ENCODE results near the gene ETV2. TPM values are rescaled to one million over a fixed set of nuclear protein-coding genes. Genes with fewer than 3 reads are reported as not detected.
"Not testable (repeated sequence)": the region's sequence is repeated elsewhere in the genome, so short reads cannot be mapped to it uniquely, and the experiment has no call there.

The ETV2 gene
- total RNA-seq, 1 donor, result 0.36 TPM

DNA sequence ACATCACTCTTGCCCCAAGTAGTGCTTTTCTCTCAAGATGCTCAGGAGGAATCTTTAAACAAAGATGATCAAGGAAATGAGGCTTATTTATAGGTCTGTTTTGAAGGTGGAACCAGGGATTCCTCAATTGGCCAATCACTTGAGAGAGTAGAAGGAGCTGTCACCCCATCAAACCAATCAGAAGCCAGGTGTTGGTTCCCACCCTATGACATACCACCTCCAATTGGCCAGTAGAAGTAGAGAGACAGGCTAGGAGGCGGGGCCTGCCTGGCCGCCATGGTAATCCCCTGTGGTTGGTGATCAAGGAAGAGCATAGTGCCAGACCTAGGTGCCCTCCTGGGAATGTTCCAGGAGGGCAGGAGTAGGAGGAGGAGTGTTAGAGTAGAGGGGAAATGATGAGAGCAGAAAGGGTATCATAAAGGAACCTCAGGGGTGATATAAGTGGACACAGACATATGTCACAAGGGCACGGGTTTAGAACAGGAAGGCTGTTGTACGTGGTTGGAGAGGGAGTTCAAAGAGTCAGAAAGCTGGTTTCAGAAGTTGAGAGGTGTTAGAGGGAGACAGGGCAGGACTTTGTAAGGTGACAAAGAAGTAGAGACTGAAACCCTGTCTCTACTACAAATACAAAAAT, 45.1 kb upstream of the ETV2 start:
- no peaks in the 10 kb centered on the region for H3K9me3 ChIP-seq (ENCODE audit: low read depth, low read length)
- no peaks in the 10 kb centered on the region for H3K79me2 ChIP-seq (ENCODE audit: insufficient read depth, low read length)
- no peak for DNase-seq (ENCODE audit: insufficient read length, low spot score, missing footprints)
- H3K27ac ChIP-seq (ENCODE audit: low read depth, low read length), result no peak overlapping the region
- TF ChIP-seq, protein P1, sequence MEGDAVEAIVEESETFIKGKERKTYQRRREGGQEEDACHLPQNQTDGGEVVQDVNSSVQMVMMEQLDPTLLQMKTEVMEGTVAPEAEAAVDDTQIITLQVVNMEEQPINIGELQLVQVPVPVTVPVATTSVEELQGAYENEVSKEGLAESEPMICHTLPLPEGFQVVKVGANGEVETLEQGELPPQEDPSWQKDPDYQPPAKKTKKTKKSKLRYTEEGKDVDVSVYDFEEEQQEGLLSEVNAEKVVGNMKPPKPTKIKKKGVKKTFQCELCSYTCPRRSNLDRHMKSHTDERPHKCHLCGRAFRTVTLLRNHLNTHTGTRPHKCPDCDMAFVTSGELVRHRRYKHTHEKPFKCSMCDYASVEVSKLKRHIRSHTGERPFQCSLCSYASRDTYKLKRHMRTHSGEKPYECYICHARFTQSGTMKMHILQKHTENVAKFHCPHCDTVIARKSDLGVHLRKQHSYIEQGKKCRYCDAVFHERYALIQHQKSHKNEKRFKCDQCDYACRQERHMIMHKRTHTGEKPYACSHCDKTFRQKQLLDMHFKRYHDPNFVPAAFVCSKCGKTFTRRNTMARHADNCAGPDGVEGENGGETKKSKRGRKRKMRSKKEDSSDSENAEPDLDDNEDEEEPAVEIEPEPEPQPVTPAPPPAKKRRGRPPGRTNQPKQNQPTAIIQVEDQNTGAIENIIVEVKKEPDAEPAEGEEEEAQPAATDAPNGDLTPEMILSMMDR (IDR thresholded peaks at IDR 0.05; ENCODE audit: extremely low read depth, low read depth, low read length), result no peak
- no peak overlapping the region for H3K4me2 ChIP-seq (ENCODE audit: insufficient read depth, low read length)
- peaks cover 4% of the 10 kb centered on the region for H3K4me1 ChIP-seq (ENCODE audit: insufficient read depth, low read length)
- no peak overlapping the region for H3K4me3 ChIP-seq (ENCODE audit: insufficient read depth, low read length)
- no peaks in the 10 kb centered on the region for H3K36me3 ChIP-seq (ENCODE audit: insufficient read depth, low read length)
- no peak overlapping the region for H2AFZ ChIP-seq (ENCODE audit: low read length)
- no peaks in the 10 kb centered on the region for H4K20me1 ChIP-seq (ENCODE audit: insufficient read depth, low read length)
- no peaks in the 10 kb centered on the region for H3K27me3 ChIP-seq (ENCODE audit: insufficient read depth, low read length)

DNA sequence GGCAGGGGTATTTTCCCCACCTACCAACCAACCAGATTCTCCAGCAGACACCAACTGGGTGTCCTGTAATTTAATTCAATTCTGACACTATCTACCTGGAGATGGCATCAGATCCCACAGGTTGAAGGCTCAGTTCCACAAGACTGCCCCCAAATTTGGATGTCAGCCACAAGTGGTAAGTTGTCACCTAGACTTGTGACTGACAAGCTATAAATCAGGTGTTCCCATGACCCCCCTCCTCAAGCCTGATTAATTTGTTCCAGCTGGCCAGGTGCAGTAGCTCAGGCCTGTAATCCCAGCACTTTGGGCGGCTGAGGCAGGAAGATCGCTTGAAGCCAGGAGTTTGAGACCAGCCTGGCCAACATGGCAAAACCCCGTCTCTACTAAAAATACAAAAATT, 39.6 kb upstream of the ETV2 start:
- Histone ChIP-seq H3K27me3 (ENCODE audit: insufficient read depth, low read length) (no peaks in the 10 kb centered on the region), H2AFZ (ENCODE audit: low read length) (no peak overlapping the region), H3K79me2 (ENCODE audit: insufficient read depth, low read length) (no peaks in the 10 kb centered on the region), H3K4me3 (ENCODE audit: insufficient read depth, low read length) (no peak overlapping the region), H3K27ac (ENCODE audit: low read depth, low read length) (no peak overlapping the region), H3K36me3 (ENCODE audit: insufficient read depth, low read length) (no peaks in the 10 kb centered on the region), H3K4me1 (ENCODE audit: insufficient read depth, low read length) (peaks cover 4% of the 10 kb centered on the region), H3K4me2 (ENCODE audit: insufficient read depth, low read length) (no peak overlapping the region), H3K9me3 (ENCODE audit: low read depth, low read length) (no peaks in the 10 kb centered on the region), H4K20me1 (ENCODE audit: insufficient read depth, low read length) (no peaks in the 10 kb centered on the region)
- DNase-seq (ENCODE audit: insufficient read length, low spot score, missing footprints), result no peak
- TF ChIP-seq, protein P1 (IDR thresholded peaks at IDR 0.05; ENCODE audit: extremely low read depth, low read depth, low read length), result no peak

DNA sequence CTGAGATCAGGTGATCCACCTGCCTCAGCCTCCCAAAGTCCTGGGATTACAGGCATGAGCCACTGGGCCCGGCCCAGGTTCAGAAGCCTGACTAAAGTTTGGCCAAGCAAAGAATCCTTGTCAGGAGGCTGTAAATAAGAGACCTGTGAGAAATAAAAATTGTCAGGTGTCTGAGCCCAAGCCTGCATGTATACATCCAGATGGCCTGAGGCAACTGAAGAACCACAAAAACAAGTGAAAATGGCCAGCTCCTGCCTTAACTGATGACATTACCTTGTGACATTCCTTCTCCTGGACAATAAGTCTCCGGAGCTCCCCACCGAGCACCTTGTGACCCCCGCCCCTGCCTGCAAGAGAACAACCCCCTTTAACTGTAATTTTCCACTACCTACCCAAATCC, 37.1 kb upstream of the ETV2 start:
- not testable (repeated sequence) for H3K4me1 ChIP-seq (ENCODE audit: insufficient read depth, low read length); H3K4me2 ChIP-seq (ENCODE audit: insufficient read depth, low read length); H3K36me3 ChIP-seq (ENCODE audit: insufficient read depth, low read length); H3K27ac ChIP-seq (ENCODE audit: low read depth, low read length); H3K79me2 ChIP-seq (ENCODE audit: insufficient read depth, low read length); H3K9me3 ChIP-seq (ENCODE audit: low read depth, low read length); H2AFZ ChIP-seq (ENCODE audit: low read length); H3K27me3 ChIP-seq (ENCODE audit: insufficient read depth, low read length); H4K20me1 ChIP-seq (ENCODE audit: insufficient read depth, low read length); H3K4me3 ChIP-seq (ENCODE audit: insufficient read depth, low read length); DNase-seq (ENCODE audit: insufficient read length, low spot score, missing footprints)

DNA sequence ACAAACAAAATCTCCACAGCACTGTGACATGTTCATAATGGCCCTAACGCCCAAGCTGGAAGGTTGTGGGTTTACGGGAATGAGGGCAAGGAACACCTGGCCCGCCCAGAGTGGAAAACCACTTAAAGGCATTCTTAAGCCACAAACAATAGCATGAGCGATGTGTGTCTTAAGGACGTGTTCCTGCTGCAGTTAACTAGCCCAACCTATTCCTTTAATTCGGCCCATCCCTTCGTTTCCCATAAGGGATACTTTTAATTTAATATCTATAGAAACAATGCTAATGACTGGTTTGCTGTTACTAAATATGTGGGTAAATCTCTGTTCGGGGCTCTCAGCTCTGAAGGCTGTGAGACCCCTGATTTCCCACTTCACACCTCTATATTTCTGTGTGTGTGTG, 34.4 kb upstream of the ETV2 start:
- H3K4me3 ChIP-seq (ENCODE audit: insufficient read depth, low read length); H3K27me3 ChIP-seq (ENCODE audit: insufficient read depth, low read length); H3K27ac ChIP-seq (ENCODE audit: low read depth, low read length); H3K4me2 ChIP-seq (ENCODE audit: insufficient read depth, low read length); H3K9me3 ChIP-seq (ENCODE audit: low read depth, low read length); H3K4me1 ChIP-seq (ENCODE audit: insufficient read depth, low read length); H3K36me3 ChIP-seq (ENCODE audit: insufficient read depth, low read length); H2AFZ ChIP-seq (ENCODE audit: low read length); H3K79me2 ChIP-seq (ENCODE audit: insufficient read depth, low read length); H4K20me1 ChIP-seq (ENCODE audit: insufficient read depth, low read length); DNase-seq (ENCODE audit: insufficient read length, low spot score, missing footprints): not testable (repeated sequence)

DNA sequence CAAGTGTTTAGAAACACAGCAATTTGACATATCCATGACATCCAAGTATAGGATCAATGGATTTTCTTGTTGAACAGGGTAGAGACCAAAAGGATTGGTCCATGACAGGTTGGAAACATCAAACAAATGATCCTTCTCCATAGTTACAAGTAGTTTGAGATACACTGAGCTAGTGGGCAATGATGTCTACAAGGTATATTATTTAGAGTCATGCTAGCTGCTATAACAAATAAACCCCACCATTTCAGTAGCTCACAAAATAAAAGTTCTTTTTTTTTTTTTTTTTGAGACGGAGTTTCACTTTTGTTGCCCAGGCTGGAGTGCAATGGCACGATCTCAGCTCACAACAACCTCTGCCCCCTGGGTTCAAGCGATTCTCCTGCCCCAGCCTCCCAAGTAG, 33.9 kb upstream of the ETV2 start:
- Histone ChIP-seq H3K36me3 (ENCODE audit: insufficient read depth, low read length) (no peaks in the 10 kb centered on the region), H3K79me2 (ENCODE audit: insufficient read depth, low read length) (no peaks in the 10 kb centered on the region), H3K4me1 (ENCODE audit: insufficient read depth, low read length) (peaks cover 5% of the 10 kb centered on the region), H4K20me1 (ENCODE audit: insufficient read depth, low read length) (no peaks in the 10 kb centered on the region), H3K27ac (ENCODE audit: low read depth, low read length) (no peak overlapping the region), H3K9me3 (ENCODE audit: low read depth, low read length) (no peaks in the 10 kb centered on the region), H3K4me3 (ENCODE audit: insufficient read depth, low read length) (no peak overlapping the region), H3K4me2 (ENCODE audit: insufficient read depth, low read length) (no peak overlapping the region), H3K27me3 (ENCODE audit: insufficient read depth, low read length) (no peaks in the 10 kb centered on the region), H2AFZ (ENCODE audit: low read length) (no peak overlapping the region)
- TF ChIP-seq, protein P1 (IDR thresholded peaks at IDR 0.05; ENCODE audit: extremely low read depth, low read depth, low read length), result no peak
- DNase-seq (ENCODE audit: insufficient read length, low spot score, missing footprints), result no peak

Data from osteoblast (primary cell).